ENCODE data around the gene KDM3A. TPM values are rescaled to one million over a fixed set of nuclear protein-coding genes. Genes with fewer than 3 reads are reported as not detected.

The KDM3A gene
- total and polyA plus RNA-seq, 2 of the 8 experiments (the other 6 are each of a cell fraction or from before 2014, with no cell fraction given) = 15.8 to 29.2 TPM

DNA sequence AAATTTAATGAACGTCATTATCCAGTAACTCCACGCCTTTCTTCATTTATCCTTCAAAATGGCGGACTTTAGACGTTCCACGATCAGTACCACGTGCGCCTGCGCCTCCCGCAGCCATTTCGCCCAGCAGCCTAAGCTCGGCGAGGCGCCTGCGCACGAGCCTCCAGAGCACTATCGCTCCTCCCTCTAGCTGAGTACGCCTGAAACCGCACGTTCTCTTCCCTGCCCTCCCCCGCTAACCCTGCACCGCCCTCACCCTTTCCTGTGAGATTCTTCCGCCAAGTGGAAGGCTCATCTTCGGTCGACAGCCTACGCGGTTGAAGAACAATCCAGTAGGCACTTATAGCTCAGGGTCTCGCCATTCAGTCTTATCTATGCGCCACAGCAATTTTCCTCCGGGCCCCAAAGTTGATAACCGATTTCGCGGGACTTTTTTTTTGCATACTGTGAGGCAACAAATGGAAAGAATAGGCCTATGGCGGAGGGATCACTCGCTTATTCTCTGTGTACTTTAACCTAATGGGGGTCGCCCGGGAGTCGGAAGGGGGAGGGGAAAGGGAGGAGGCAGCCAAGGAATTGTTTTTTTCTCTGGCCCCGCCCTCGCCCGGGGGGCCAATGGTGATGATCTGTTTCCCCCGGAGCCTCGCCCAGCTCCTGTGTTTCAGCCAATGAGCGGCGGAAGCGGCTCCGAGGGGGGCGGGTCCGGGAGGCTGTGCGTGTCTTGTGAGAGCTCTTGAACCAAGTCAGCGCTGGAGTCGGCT is at the start of gene KDM3A (continued):
- TF ChIP-seq, protein P1, sequence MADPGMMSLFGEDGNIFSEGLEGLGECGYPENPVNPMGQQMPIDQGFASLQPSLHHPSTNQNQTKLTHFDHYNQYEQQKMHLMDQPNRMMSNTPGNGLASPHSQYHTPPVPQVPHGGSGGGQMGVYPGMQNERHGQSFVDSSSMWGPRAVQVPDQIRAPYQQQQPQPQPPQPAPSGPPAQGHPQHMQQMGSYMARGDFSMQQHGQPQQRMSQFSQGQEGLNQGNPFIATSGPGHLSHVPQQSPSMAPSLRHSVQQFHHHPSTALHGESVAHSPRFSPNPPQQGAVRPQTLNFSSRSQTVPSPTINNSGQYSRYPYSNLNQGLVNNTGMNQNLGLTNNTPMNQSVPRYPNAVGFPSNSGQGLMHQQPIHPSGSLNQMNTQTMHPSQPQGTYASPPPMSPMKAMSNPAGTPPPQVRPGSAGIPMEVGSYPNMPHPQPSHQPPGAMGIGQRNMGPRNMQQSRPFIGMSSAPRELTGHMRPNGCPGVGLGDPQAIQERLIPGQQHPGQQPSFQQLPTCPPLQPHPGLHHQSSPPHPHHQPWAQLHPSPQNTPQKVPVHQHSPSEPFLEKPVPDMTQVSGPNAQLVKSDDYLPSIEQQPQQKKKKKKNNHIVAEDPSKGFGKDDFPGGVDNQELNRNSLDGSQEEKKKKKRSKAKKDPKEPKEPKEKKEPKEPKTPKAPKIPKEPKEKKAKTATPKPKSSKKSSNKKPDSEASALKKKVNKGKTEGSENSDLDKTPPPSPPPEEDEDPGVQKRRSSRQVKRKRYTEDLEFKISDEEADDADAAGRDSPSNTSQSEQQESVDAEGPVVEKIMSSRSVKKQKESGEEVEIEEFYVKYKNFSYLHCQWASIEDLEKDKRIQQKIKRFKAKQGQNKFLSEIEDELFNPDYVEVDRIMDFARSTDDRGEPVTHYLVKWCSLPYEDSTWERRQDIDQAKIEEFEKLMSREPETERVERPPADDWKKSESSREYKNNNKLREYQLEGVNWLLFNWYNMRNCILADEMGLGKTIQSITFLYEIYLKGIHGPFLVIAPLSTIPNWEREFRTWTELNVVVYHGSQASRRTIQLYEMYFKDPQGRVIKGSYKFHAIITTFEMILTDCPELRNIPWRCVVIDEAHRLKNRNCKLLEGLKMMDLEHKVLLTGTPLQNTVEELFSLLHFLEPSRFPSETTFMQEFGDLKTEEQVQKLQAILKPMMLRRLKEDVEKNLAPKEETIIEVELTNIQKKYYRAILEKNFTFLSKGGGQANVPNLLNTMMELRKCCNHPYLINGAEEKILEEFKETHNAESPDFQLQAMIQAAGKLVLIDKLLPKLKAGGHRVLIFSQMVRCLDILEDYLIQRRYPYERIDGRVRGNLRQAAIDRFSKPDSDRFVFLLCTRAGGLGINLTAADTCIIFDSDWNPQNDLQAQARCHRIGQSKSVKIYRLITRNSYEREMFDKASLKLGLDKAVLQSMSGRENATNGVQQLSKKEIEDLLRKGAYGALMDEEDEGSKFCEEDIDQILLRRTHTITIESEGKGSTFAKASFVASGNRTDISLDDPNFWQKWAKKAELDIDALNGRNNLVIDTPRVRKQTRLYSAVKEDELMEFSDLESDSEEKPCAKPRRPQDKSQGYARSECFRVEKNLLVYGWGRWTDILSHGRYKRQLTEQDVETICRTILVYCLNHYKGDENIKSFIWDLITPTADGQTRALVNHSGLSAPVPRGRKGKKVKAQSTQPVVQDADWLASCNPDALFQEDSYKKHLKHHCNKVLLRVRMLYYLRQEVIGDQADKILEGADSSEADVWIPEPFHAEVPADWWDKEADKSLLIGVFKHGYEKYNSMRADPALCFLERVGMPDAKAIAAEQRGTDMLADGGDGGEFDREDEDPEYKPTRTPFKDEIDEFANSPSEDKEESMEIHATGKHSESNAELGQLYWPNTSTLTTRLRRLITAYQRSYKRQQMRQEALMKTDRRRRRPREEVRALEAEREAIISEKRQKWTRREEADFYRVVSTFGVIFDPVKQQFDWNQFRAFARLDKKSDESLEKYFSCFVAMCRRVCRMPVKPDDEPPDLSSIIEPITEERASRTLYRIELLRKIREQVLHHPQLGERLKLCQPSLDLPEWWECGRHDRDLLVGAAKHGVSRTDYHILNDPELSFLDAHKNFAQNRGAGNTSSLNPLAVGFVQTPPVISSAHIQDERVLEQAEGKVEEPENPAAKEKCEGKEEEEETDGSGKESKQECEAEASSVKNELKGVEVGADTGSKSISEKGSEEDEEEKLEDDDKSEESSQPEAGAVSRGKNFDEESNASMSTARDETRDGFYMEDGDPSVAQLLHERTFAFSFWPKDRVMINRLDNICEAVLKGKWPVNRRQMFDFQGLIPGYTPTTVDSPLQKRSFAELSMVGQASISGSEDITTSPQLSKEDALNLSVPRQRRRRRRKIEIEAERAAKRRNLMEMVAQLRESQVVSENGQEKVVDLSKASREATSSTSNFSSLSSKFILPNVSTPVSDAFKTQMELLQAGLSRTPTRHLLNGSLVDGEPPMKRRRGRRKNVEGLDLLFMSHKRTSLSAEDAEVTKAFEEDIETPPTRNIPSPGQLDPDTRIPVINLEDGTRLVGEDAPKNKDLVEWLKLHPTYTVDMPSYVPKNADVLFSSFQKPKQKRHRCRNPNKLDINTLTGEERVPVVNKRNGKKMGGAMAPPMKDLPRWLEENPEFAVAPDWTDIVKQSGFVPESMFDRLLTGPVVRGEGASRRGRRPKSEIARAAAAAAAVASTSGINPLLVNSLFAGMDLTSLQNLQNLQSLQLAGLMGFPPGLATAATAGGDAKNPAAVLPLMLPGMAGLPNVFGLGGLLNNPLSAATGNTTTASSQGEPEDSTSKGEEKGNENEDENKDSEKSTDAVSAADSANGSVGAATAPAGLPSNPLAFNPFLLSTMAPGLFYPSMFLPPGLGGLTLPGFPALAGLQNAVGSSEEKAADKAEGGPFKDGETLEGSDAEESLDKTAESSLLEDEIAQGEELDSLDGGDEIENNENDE (IDR thresholded peaks at IDR 0.05; ENCODE audit: insufficient replicate concordance, low read length) = no peak
- peak; percentile 47; the same call in 1 of the 2 replicates for TF ChIP-seq TCF12 (IDR thresholded peaks at IDR 0.05; ENCODE audit: low read depth, low read length)
- TF ChIP-seq RNF2 (IDR thresholded peaks at IDR 0.05; ENCODE audit: borderline replicate concordance, low read depth, low read length, missing control alignments, poor library complexity, severe bottlenecking) = peak; percentile 33
- no peak for TF ChIP-seq BCL11A (IDR thresholded peaks at IDR 0.05; ENCODE audit: low read depth in 2 of 2, low read length in 2 of 2)
- peak; percentile 94 for TF ChIP-seq SP4 (IDR thresholded peaks at IDR 0.05; ENCODE audit: low read length)
- no peak for TF ChIP-seq CBX5 (IDR thresholded peaks at IDR 0.05; ENCODE audit: low read depth, low read length)
- TF ChIP-seq ZNF274 (IDR thresholded peaks at IDR 0.05; ENCODE audit: borderline replicate concordance, extremely low read depth, low read length) = no peak
- TF ChIP-seq JUND (IDR thresholded peaks at IDR 0.05; ENCODE audit: low read length) = peak; percentile 35; the same call in 1 of the 2 replicates
- TF ChIP-seq, protein P2, sequence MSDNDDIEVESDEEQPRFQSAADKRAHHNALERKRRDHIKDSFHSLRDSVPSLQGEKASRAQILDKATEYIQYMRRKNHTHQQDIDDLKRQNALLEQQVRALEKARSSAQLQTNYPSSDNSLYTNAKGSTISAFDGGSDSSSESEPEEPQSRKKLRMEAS (IDR thresholded peaks at IDR 0.05) = peak; percentile 100
- no peak for TF ChIP-seq SUZ12 (IDR thresholded peaks at IDR 0.05; ENCODE audit: low read length)
